Epidermal melanocyte (primary cell): ENCODE measurements around the gene CFAP100.

Experiments
- DNase-seq: peaks from one replicate; pipeline ENCODE4 v3.0.0; 2011; ENCODE audit warnings: low spot score; ENCODE audit not compliant: insufficient read length

CFAP100 gene

DNA sequence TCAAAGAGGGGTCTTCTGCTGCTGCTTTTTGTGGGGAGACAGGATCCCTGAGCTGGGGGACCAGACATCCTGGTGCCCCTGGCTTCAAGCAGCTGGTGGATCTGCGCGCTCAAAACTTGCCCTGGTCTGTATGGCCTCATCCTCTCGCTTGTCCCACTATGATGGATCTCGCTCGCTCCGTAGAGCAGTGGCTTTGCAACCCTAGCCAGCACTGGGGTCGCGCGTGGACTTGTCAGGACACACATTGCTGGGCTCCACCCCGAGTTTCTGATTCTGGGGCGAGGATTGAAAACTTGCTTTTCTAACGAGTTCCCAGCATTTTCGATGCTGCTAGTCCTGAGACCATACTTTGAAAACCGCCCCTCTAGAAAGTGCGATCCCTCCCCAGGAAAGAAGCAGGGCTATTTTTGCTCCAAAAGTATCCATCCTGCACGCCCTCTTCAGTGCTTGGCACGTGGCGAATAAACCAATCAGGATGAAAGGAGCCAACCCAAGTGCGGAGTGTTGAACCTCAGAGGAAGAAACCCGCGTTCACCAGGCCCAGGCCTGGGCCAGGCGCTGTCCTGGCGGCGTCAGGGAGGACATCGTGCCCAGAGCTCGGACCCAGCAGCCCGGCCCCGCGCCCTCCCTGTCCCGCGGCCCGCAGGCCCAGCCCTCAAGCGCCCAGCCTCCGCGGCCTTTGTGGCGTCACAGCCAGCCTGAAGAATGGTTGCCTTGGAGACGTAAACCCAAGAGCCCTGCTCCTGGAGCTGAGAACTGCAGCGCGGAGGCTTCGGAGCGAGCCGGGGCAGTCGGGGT is at the start of gene CFAP100:
CFAP100 (plus strand) TSS at position 731 of the 798 bp plus-strand sequence. CDS start 1,092 bp downstream, outside the sequence.
- no peak for DNase-seq

DNA sequence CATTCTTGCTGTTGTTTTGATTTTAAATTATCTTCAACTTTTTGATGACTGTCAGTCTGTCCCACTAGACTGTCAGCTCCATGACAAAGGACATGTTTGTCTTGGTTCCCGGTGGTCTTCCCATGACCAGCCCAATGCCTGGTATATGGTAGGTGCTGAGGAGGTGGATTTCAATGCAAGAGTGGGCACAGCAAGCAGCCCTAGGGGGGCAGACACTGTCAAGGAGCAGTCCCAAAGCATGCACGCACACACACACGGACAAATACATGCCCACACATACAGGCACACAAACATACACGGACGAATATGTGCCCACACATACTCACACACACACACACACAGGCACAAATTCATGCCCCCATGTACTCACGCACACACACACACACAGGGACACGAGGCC is 49.5 kb upstream of the CFAP100 start:
- no peak for DNase-seq

DNA sequence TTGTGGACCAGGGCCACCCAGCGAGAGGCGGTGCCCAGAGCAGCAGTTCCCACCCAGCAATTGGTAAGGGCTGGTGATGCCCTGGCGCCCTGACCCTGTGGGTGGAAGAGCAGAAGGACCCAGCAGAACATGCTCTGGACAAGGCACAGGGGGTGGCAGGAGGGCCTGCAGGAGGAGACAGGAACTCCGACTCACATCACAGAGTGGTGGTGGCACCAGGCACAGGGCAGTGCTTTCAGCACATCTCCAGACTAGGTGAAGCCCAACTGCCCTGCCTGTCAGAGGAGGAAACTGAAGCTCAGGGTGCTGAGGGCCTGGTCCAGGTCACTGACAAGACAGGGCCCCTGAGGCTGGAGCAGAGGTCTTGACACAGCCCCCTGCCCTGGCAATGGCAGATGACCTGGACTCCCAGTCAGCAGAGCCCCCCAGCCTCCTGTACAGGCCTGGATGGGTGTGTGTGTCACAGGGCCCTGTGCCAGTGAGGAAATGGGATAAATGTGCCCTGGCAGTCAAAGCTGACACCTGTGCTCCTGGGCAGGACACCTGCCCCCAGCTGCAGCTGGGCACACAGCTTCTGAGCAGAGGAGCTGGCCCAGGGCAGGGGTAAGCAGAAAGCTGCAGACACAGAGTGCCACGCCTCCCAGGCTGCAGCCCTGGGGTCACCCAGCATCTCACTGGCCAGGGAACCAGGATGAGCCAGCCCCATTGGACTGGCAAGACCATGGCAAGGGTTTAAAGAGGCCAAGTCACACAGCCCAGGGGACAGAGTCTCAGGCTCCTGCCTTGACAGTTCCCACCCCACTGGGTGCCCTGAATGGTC is 48.9 kb upstream of the CFAP100 start:
- no peak for DNase-seq

DNA sequence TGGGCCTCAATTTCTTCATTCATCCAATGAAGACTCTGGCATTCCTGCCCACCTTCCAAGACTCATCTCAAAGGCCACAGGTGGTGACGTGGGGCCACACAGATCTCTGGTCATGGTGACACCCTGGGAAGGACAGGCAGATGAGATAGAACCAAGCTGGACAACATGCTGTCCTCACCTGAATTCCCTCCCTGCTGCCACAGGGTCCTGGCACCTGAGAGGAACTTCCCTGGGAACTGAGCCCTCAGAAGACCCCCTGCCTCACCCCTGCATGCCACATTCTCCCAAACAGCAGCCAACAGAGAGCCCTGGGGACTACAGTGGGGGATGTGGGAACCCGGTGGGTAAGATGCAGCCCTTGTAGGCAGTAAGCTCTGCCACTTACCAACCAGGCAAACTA is 48.2 kb upstream of the CFAP100 start:
- DNase-seq: no peak

DNA sequence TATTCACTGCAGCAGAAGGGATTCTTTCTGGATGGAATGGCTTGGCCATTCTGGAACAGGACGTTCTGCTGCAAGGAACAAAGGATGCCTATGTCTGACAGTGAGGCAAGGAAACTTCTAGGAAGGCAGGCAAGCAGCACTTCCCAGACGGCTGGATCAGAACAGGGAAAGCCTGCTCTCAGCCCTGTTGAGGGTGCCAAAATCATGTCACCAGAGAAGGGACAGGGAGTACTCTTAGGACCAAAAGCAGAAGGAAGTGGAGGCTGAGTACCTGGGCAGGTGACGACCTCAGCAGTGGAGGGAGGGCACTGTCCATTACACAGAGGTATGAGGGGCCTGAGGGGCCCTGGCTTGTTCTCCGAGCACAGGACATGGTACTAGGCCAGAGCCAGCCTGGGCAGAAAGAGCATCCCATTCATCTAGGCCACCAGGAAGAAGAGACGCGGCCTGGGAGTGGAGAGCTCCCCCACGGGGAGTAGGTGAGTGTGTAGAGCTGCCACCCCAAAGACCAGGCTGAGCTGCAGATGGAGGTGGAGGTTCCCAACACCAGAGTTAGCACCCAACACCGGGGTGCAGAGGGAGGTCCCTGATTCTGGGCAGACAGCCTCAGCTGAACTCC is 47.1 kb upstream of the CFAP100 start:
- DNase-seq: no peak

DNA sequence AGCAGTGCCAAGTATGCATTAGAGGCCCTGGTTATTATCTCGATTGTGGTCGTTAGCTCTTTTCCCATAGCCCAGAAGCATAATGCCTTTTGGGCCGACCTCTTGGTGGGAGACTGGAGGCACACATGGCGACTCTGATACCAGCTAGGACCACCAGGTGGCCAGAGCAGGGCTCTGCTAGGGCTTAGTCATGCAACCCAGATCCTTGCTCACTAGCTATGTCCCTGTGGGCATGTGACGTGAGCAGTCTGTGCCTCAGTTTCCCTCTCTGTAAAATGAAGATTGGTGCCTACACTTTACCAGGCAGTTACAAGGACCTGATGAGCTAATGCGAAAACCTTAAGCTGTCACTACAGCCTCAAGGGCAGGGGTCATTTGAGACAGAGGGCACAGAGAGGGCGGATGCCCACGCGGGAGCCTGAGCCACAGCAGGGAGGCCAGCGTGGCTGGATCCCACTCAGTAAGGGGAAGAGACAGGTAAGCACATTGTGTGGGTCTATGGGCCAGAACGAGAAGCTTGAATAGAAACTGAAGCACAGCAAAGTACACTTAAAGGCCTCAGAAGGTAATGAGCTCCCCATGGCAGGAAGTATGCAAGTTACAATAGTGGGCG is 46.3 kb upstream of the CFAP100 start:
- no peak for DNase-seq

DNA sequence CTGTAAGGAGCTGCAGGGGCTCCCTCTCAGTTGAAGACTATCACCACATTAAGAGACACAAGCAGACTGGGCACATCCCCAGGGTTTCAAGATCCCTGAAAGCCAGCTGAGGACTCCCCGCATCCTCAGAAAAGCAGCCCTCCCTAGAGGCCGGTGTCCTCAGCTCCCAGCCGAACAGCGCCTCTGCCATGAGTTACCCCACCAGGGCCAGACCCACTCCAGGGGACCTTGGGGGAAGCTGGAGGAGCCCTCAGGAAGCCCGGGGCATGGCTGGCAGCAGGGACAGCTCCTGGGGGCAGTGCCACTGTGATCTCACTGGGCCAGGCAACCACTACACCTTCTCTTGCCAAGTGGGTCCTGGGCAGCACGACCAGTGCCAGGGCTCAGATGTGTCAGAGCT is 45.6 kb upstream of the CFAP100 start:
- DNase-seq: no peak

DNA sequence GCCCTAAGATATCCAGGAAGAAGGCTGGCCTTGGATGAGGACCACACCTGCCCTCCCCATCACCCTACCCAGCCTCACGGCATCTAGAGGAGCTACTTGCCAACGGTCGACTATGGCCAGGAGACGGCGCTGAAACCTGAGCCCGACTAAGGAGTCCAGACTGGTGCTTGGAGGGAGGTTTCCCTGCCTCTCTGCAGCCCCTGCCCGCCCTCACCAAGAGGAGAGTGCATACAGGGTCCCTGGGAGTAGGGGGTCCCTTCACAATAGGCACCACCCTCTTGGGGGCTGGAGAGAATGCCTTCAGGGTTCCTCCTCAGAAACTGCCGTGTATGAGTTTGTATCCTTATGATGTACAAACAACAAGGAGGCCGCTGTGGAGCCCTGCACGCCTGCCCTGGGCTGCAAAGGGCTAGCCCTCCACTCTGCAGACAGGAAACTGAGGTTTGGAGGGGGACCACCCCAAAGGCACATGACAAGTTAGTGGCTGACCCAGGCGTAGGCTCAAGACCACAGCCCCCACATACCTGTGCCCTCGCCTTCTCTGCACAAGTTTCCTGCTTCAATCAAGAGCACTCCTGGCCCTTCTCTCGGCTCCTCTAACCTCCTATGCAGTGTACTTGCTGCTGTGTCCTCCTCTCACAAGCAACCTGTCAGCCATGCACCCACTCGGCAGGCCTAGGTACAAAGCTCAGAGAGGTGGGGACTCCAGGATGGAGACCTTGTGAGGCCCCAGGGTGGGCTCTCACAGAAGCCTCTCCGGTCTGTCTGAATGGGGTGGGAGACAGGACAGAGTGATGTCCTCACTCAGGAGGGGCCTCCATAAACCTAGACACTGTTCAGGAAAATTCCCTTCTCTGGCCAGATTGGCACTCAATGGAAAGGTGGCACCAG is 44.9 kb upstream of the CFAP100 start:
- DNase-seq: no peak

DNA sequence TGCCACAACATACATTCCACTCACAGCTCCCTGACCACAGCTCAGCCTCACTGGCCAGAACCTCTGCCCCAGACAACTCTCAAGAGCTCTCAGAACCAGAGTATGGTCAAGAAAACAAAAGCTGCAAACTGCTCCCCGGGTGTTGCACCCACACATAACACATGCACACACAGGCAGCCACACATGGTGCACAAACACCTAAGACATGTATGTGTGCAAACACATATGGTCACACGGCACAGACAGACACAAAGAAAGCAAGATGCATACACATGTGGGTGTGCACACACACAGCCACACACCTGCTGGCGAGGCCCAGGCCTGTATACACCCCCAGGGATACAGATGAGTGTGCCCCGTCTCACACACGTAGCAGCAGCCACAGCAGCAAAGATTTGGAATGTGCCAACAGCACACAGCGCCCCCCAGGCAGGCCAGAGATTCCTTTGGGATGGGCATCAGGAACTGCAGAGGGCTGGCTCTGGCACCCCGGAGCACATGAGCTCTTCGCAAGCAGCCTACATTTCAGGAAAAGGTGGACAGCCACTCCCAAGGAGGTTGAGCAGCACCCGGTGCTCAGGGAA is 44.1 kb upstream of the CFAP100 start:
- DNase-seq: no peak

DNA sequence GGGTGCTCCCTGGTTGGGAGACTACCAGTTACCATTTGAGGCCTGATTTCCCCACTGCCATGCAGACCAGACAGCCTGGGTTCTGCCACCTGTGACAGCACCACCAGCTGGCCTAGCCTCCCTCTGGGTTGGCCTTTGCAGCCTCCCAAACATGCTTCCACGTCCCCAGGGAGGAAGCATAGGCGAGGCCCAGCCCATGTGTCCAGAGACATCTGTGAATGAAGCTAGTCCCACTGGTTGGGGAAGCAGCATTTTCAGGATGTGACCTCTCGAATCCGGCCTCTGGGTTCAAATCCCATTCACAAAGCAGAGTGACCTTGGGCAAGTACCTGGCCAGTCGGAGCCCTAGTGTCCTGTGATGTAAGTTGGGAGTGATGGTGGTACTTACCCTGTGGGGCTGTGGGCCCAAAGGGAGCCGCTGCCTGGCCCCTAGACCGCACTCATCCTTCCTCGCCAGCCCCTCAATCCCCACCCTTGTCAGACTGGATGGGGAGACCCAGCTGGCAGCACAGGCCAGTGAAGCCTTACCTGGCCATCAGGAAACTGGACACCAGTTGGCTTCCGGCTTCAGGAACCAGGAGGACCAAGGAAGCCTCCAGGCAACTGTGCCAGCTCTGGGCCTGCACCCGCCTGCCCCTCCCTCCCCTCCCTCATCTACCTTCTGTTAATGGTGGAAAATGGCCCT is 43.5 kb upstream of the CFAP100 start:
- no peak for DNase-seq

DNA sequence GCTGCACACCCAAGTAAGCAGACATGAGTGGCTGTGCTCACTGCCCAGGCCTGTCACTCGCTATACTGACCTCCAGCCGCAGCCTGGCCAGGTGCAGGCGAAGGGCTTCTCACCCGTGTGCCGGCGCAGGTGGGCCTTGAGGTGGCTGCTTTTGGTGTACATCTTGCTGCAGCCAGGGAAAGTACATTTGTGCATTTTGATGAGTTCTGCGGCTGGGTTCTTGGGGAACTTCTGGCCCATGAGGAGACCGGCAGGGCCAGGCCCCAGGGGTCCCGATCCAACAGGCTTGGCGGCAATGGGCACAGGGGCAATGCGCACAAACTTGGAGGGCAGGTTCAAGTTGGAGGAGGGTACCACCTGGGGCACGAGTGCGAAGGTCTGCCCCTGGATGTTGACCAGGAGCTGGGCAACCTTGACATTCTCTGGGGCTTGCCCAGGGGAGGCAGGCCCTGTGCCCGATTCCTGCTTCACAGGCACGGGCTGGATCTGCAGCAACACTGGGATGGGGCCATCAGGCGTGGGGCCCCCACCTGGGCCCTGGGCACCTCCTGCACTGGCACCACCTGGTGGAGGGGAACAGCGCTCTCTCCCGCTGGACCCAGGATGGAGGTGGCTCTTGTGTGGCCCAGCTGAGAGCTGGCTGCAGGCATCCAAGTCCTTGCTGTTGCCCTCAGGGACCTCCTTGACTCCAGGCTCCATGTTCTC is 42.8 kb upstream of the CFAP100 start:
- no peak for DNase-seq

DNA sequence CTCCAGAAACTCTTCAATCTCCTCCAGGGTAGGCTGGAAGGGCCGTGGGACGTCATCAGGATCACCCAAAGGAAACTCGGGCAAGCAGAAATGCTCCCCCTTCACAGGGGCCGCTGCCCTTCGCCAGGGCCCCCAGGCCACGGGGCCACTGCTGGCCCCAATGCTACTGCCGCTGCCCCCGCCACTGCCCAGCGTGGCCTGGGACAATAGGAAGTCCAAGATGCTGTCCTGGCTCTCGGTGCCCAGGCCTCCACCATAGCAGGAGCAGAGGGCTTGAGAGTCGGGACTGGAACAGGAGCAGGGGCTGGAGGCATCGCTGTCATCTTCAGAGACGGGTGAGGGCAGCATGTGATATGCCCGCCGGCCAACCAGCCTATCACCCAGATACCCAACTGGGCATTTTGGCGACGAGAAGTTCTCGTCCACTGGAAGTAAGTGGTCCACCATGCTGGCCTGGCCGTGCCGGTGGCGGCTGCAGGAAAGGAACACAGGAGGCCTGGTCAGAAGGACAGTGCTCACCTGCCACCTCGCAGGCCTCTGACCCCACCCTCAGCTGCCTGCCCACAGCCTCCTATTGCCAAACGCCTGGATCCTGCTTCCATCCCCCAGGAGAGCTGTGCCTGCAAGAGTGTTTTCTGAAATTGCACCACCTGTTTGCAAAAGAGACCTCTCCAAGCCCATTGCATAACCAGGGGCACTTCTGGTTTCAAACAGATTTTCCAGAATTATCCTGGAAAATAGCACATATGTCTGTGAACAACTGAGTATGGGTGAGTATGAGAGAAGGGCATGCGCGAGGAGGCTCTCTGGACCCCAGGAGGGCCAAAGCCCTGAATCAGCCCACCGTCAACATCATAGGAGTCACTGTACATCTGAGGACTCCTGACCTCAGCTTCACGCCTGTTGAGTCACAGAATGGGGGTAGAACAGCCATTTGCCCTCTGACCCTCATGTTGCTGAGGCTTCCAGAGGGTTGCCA is 41.9 kb upstream of the CFAP100 start:
- DNase-seq: no peak

DNA sequence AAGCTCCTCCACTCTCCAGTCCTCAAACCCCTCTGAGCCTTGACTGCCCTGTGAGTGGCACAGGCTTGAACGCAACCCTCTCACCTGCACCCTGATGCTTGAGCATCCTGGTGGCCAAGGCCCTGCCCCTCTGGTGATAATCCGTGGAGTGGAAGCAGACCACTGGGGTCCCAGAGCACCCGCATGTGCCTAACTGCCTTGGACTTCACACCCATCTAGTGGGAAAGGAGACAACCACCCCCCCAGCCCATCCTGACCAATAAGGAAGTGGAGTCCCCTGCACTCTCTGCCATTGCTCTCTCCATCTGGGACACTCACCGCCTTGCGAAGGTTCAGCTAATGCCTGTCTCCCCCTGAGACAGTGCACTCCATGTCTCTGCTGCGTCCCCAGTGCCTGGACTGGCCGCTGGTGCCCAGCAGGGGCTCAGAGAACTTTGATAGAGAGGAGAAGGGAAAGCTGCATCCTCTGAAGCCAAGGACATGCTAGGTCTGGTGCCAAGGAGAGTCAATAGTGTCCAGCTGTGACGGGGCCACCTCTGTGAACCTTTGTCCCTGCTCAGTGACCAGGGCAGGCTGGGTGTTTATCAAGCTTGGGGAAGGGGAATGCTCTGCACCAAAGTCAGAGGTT is 40.9 kb upstream of the CFAP100 start:
- DNase-seq: no peak

DNA sequence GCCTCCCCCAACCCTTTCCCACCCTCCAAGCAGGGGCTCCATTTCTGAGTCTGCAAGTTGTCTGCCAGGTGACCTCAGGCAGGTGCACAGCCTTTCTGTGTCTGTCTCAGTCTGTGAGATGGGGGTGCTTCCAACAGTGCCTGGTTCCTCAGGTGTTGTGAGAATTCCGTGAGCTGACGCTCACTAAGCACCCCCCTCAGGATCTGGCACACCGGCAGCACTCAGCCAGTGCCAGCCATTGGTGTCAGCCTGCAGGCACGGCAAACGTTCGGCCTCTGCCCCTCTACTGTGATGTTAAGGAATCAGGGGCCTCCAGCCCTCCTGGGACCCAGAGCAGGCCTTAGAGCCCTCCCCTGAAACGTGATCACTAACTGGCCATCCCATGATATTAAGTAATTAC is 39.9 kb upstream of the CFAP100 start:
- no peak for DNase-seq

DNA sequence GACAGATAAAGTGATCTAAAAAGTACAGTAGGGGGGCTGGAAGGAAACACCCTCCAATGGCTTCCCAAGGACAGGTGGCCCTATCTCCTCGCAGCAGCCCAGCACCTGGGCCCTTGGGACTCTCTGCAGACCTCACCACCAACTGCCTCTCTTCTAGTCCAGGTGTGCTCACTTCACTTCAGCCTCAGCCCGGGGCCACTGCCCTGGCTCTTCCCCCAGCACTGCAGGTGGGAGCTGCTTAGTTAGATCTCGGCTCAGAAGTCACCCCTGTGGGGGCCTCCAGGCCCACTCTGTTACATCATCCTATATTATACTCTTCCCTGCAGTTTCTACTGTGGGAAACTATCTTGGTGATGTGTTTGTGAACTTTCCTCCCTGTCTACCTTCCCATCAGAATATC is 39.5 kb upstream of the CFAP100 start:
- DNase-seq: no peak

DNA sequence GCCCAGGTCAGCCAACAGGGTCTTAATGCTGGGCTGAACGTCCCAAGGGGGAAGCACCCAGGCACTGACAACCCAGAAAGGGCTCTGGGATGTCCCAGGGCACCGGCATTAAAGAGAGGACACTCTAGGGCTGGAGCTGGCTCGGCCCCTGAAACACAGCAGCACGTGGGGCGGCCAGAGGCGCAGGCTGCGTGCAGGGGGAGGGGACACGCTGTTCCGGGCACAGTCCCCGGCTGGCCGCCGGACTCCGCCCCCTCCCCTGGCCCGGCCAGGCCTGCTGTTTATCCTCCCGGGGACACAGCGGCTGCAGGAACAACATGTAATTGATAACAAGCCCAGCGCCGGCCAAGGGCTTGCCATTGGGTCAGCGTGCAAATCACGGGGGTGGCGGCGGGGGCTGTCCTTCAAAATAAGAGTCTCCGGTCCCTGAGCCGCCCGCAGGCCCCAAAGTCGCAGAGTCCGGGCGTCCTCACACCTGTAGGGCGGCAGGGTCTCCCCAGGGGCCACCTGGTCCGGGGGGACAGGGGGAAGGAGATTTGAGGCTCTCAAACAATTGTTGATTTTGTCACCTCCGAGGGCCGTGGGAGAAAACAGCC is 38.8 kb upstream of the CFAP100 start:
- DNase-seq: peak; percentile 95
